A549 treated with AZD2906 at 1 μM for 4 hours (cell line): ENCODE results near the gene SRPK3. TPM values are rescaled to one million over a fixed set of nuclear protein-coding genes. Genes with fewer than 3 reads are reported as not detected.

Source experiments
- total RNA-seq: library from RNA; stranded (reverse); fragments of 200-300 nt; extraction: Qiagen RNA extraction; gene quantifications from 5 replicates; pipeline ENCODE4 v1.2.3, GENCODE V29; 2022

SRPK3 gene, protein sequence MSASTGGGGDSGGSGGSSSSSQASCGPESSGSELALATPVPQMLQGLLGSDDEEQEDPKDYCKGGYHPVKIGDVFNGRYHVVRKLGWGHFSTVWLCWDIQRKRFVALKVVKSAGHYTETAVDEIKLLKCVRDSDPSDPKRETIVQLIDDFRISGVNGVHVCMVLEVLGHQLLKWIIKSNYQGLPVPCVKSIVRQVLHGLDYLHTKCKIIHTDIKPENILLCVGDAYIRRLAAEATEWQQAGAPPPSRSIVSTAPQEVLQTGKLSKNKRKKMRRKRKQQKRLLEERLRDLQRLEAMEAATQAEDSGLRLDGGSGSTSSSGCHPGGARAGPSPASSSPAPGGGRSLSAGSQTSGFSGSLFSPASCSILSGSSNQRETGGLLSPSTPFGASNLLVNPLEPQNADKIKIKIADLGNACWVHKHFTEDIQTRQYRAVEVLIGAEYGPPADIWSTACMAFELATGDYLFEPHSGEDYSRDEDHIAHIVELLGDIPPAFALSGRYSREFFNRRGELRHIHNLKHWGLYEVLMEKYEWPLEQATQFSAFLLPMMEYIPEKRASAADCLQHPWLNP
- 0.03 to 0.11 TPM (median 0.06 TPM) in 3 of 5 replicates, not detected in the others for total RNA-seq

DNA sequence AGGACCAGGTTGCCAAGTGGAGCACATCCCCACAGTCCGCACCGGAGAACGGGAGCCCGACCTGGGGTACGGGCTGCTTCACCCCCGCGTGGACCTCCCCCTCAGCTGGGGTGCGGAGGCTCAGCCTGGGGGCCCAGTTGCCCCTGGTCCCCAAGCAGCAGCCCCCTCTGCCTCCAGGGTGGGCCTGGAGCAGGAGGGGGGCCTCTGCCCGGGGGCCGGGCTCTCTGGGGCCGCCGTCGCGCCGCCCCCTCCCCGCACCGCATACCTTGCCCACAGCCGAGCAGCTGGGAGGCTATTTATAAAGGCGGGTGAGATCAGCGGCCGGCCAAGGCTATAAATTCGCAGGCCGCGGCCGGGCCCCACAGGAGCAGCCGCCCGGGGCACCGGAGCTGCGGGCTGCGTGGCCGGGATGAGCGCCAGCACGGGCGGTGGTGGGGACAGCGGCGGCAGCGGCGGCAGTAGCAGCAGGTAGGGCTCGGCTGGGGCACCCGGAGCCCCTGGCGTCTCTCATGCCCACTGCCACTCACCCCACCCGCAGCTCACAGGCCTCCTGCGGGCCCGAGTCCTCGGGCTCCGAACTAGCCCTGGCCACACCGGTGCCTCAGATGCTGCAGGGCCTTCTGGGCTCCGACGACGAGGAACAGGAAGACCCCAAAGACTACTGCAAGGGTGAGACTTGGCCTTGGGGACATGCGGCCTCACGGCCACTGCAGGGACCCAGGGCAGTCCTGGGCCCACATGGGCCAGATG, at the start of gene SRPK3:
TSS of gene SRPK3 (plus strand) at position 364 of the 750 bp plus-strand sequence. CDS start at position 410, 46 bp downstream.

DNA sequence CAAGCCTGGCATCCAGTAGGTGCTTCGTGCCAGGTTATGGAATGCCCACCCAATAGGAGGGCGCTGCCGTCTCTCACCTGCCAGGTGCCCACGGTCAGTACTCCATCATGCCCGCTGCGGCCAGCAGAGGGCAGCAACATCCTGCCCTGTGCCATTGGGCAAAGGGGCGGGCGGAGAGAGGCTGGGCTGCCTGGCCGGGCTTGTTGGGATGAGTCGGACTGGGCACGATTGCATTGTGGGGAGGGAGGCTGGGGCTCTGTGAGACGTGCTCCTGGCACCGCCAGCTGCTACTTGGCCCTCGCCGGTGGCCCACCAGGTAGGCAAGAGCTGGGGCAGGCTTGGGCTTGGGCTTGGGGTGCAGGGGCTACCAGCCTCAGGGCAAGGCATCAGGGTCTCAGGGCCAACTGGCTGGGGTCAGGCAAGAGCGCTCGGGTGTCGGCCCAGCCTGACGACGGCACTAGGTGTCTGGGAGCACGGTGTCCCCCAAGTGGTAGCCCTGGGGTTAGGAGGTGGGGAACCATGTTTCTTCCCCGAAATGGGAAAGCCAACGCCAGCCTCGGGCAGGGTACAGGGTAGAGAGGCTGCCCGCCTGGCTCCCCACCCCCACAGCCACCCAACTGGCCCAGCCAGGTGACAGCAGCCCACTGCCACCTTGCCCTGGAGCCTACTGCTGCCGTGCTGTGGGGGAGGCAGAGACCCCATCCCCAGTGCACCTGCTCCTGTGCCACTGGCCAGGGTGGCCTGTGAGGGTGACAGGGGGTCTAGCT, 16.7 kb upstream of the SRPK3 start, which contains the start of gene PLXNB3:
TSS of gene PLXNB3 (plus strand) at position 261 of the 767 bp plus-strand sequence. CDS start 1,287 bp downstream, outside the sequence.

DNA sequence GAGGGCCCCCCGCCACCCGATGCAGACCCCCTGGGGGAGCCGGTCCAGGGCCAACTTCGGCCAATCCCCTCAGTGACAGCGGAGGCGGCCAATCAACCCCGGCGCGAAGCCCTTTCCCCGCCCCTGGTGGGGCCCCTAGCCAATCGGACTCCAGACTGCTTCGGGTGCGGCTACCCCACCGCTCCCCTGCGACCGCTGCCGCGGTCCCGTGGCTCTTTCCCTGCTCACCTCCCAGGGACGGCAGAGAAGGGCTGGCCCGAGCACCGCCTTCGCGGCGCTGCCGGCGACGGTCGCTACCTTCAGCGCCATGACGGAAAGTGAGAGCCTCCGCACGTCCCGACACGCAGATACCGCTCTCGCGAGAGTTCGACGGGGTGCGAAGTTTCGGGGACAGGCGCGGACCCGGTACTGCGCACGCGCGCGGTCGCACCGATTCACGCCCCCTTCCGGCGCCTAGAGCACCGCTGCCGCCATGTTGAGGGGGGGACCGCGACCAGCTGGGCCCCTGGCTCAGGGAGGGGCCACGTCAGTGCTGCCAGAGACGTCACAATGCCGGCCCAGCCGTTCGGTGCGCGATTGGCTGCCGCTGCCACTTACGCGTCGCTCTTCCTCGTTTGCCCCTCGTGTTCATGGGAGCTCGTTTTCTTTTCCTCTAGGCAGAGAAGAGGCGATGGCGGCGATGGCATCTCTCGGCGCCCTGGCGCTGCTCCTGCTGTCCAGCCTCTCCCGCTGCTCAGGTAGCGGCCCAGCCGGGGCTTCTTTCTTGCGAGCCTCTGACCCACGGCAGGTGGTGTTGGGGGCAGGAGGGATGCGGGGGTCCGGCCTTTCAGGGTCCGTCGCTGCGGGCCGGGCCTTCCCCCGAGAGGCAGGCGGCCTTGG, 13.4 kb downstream of the SRPK3 start, which contains the start of the genes IDH3G and SSR4:
TSS of gene IDH3G (minus strand) at position 358 of the 879 bp plus-strand sequence. CDS start at position 309, 49 bp downstream.
TSS of gene SSR4 (plus strand) at position 651 of the 879 bp plus-strand sequence. CDS start at position 671, 20 bp downstream.

DNA sequence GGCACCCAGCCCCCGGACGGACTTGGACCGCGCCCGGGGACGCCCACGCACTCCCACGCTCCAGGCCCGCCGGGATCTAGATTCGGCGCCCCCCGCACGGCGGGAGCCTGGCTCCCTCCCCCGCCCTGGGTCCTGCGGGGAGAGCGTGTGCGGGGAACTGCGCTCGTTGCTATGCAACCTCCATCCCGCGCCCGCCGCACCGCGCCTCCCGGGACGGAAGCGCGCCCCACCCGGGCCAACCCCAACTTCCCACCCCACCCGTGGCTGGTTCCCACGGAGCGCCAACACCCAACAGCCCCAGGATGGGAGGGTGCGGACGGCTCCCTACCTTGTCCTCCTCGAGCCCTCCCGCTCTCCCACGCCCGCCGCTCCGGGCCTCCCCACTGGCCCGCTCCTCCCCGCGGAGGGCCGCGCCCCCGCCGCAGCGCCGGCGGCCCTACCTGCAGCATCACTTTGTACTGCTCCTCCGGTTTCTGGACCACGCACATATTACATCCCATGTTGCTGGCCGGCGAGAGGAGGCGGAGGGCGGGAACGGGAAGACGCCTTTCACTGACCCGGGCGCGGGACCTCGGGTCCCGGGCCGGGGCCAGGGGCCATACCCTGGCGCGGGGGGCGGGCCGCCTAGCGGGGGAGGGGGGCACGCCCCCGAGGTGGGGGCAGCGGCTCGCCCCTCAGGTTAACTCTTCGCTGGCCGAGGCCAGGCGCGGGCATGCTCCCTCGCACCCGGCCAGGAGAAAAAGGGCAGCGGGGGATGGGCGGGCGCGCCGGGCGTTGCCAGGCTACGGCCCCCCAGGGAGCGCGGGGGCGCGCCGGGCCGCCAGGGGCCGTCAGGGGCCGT, 49.2 kb downstream of the SRPK3 start, which contains the start of gene PDZD4:
TSS of gene PDZD4 (minus strand) at position 746 of the 841 bp plus-strand sequence. CDS start at position 500, 246 bp downstream.

Other genes starting within 250 kb of the SRPK3 start
- gene CCNQ, start 181.9 kb upstream of the SRPK3 start, total RNA-seq = 40.4 to 62.7 TPM (median 61.0 TPM) in 5 replicates
- 1.3 to 1.7 TPM (median 1.5 TPM) in 5 replicates for gene DUSP9, start 133.8 kb upstream of the SRPK3 start, total RNA-seq
- 0.18 to 0.34 TPM (median 0.21 TPM) in 5 replicates for gene PNCK, start 107.2 kb upstream of the SRPK3 start, total RNA-seq
- 11.5 to 14.1 TPM (median 13.2 TPM) in 5 replicates for gene SLC6A8, start 93.1 kb upstream of the SRPK3 start, total RNA-seq
- gene BCAP31, start 56.7 kb upstream of the SRPK3 start, total RNA-seq = 372 to 463 TPM (median 375 TPM) in 5 replicates
- gene ABCD1, start 56.2 kb upstream of the SRPK3 start, total RNA-seq = 2.6 to 4.2 TPM (median 3.9 TPM) in 5 replicates
- gene PLXNB3, start 16.8 kb upstream of the SRPK3 start, total RNA-seq = 2.4 to 4.5 TPM (median 2.8 TPM) in 5 replicates
- 61.9 to 65.9 TPM (median 63.5 TPM) in 5 replicates for gene IDH3G, start 13.3 kb downstream of the SRPK3 start, total RNA-seq
- 359 to 445 TPM (median 413 TPM) in 5 replicates for gene SSR4, start 13.6 kb downstream of the SRPK3 start, total RNA-seq
- gene PDZD4, start 49.5 kb downstream of the SRPK3 start, total RNA-seq = 3.0 to 3.7 TPM (median 3.5 TPM) in 5 replicates
- gene L1CAM, start 105.1 kb downstream of the SRPK3 start, total RNA-seq = 18.4 to 20.7 TPM (median 20.2 TPM) in 5 replicates
- gene AVPR2, start 123.6 kb downstream of the SRPK3 start, total RNA-seq = 0.06 TPM in 1 of 5 replicates, not detected in the others
- gene ARHGAP4, start 145.2 kb downstream of the SRPK3 start, total RNA-seq = 1.1 to 2.3 TPM (median 2.1 TPM) in 5 replicates
- gene NAA10, start 154.0 kb downstream of the SRPK3 start, total RNA-seq = 203 to 232 TPM (median 216 TPM) in 5 replicates
- gene RENBP, start 163.6 kb downstream of the SRPK3 start, total RNA-seq = 0.09 to 0.20 TPM (median 0.10 TPM) in 5 replicates
- 35.4 to 39.4 TPM (median 36.3 TPM) in 5 replicates for gene HCFC1, start 190.8 kb downstream of the SRPK3 start, total RNA-seq
- gene TMEM187, start 191.7 kb downstream of the SRPK3 start, total RNA-seq = 4.5 to 6.7 TPM (median 5.5 TPM) in 5 replicates
- gene IRAK1, start 238.9 kb downstream of the SRPK3 start, total RNA-seq = 203 to 220 TPM (median 217 TPM) in 5 replicates